ENCODE results near the gene PRKCA.

DNA sequence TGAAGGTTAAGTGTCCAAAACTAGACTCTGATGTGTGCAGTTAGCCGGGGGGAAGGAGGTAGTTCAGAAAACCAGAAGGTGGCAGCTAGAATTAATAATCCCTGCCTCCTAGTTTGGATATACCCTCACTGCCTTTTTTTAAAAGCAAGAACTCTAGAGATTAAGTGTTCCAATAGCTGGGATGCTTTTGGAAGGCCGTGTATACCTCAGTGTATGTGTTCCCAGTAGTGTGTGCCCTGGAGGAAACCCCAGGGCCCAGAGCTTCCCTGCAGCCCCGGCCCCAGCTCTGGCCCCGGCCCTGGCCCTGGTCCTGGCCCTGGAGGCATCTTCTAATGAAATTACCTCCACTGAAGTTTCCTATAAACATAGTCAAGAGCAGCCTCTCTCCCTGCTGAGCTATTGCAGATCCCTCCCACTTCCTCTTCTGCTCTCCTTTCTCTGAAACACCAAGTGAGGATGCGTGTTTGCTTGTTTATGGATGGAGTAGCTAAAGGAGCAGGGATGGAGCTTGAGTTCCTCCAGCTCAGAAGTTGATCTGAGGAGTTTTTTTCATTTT is 130.7 kb downstream of the PRKCA start:
- TF ChIP-seq POLR2AphosphoS5 (IDR thresholded peaks at IDR 0.05; ENCODE audit: insufficient read depth in 1 of 2, low read depth in 1 of 2) (peak in 1 of 2 donors; percentile 30), POLR2A (IDR thresholded peaks at IDR 0.05) (no peak)
- TF ChIP-seq, protein P1, sequence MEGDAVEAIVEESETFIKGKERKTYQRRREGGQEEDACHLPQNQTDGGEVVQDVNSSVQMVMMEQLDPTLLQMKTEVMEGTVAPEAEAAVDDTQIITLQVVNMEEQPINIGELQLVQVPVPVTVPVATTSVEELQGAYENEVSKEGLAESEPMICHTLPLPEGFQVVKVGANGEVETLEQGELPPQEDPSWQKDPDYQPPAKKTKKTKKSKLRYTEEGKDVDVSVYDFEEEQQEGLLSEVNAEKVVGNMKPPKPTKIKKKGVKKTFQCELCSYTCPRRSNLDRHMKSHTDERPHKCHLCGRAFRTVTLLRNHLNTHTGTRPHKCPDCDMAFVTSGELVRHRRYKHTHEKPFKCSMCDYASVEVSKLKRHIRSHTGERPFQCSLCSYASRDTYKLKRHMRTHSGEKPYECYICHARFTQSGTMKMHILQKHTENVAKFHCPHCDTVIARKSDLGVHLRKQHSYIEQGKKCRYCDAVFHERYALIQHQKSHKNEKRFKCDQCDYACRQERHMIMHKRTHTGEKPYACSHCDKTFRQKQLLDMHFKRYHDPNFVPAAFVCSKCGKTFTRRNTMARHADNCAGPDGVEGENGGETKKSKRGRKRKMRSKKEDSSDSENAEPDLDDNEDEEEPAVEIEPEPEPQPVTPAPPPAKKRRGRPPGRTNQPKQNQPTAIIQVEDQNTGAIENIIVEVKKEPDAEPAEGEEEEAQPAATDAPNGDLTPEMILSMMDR (IDR thresholded peaks at IDR 0.05), result no peak

Measured in vagina (tissue), 2 donors.